NCI-H1048 (cell line): ENCODE data around the gene ITFG1.
"Not testable (repeated sequence)": the region's sequence is repeated elsewhere in the genome, so short reads cannot be mapped to it uniquely, and the experiment has no call there.

Experiments
- DNase-seq: peaks from one replicate; lab custom pipeline; 2025; lab: John Stamatoyannopoulos, UW

ITFG1 gene

GRCh38 chr16:47413041-47413440 lies 47.8 kb downstream of the ITFG1 start:
- DNase-seq: no peak

GRCh38 chr16:47408491-47408890 lies 52.4 kb downstream of the ITFG1 start:
- DNase-seq: no peak

GRCh38 chr16:47395733-47396498 lies 64.9 kb downstream of the ITFG1 start:
- DNase-seq: no peak

- no peak for DNase-seq
Measured at GRCh38 chr16:47392081-47392480, 68.8 kb downstream of the ITFG1 start.

GRCh38 chr16:47388705-47389104 lies 72.2 kb downstream of the ITFG1 start:
- DNase-seq: no peak

- DNase-seq: no peak
Measured at GRCh38 chr16:47387026-47387734, 73.7 kb downstream of the ITFG1 start.

- no peak for DNase-seq
Measured at GRCh38 chr16:47386201-47386718, 74.6 kb downstream of the ITFG1 start.

- no peak for DNase-seq
Measured at GRCh38 chr16:47382362-47382761, 78.5 kb downstream of the ITFG1 start.

GRCh38 chr16:47377154-47377553 lies 83.7 kb downstream of the ITFG1 start:
- no peak for DNase-seq

GRCh38 chr16:47375423-47375822 lies 85.4 kb downstream of the ITFG1 start:
- DNase-seq: no peak

GRCh38 chr16:47374629-47375028 lies 86.2 kb downstream of the ITFG1 start:
- DNase-seq: no peak

GRCh38 chr16:47371271-47372014 lies 89.4 kb downstream of the ITFG1 start:
- DNase-seq: no peak

- DNase-seq: no peak
Measured at GRCh38 chr16:47370536-47370935, 90.3 kb downstream of the ITFG1 start.

GRCh38 chr16:47366228-47366627 lies 94.6 kb downstream of the ITFG1 start:
- DNase-seq: no peak

GRCh38 chr16:47363761-47364160 lies 97.1 kb downstream of the ITFG1 start:
- DNase-seq: no peak

- no peak for DNase-seq
Measured at GRCh38 chr16:47359478-47359877, 101.4 kb downstream of the ITFG1 start.

- DNase-seq: no peak
Measured at GRCh38 chr16:47358816-47359215, 102.0 kb downstream of the ITFG1 start.

GRCh38 chr16:47349029-47349428 lies 111.8 kb downstream of the ITFG1 start:
- not testable (repeated sequence) for DNase-seq

- not testable (repeated sequence) for DNase-seq
Measured at GRCh38 chr16:47347021-47347696, 113.7 kb downstream of the ITFG1 start.

- DNase-seq: no peak
Measured at GRCh38 chr16:47342055-47342454, 118.8 kb downstream of the ITFG1 start.

- DNase-seq: not testable (repeated sequence)
Measured at GRCh38 chr16:47330562-47330961, 130.3 kb downstream of the ITFG1 start.

- DNase-seq: not testable (repeated sequence)
Measured at GRCh38 chr16:47324309-47324708, 136.6 kb downstream of the ITFG1 start.
